Endothelial cell of umbilical vein (primary cell): ENCODE results near the gene VWA1.

ENCODE experiments used
- CTCF ChIP-seq, 2 donors: IDR thresholded peaks; 1 replicate in 1 of 2; 2 replicates in 1 of 2; pipeline ENCODE4 v1.5.1; 2011; ENCODE audit warnings: low read length in 2 of 2, mild to moderate bottlenecking in 2 of 2, moderate library complexity in 2 of 2, control low read depth in 1 of 2, inconsistent platforms in 1 of 2, low read depth in 1 of 2; ENCODE audit not compliant: insufficient read depth in 1 of 2; ENCODE audit errors: extremely low read depth in 1 of 2
- EZH2 ChIP-seq: IDR thresholded peaks from 2 replicates; pipeline ENCODE4 v1.6.1; 2012; ENCODE audit warnings: borderline replicate concordance, low read depth, mild to moderate bottlenecking, moderate library complexity, low read length, inconsistent platforms; ENCODE audit not compliant: severe bottlenecking
- MYC ChIP-seq: IDR thresholded peaks from one replicate; pipeline ENCODE4 v1.6.1; 2011; ENCODE audit warnings: mild to moderate bottlenecking, low read depth, low read length
- POLR2A ChIP-seq: IDR thresholded peaks from 2 replicates; pipeline ENCODE4 v1.6.1; 2012; ENCODE audit warnings: low read depth, mild to moderate bottlenecking, control low read depth, low read length
- POLR2AphosphoS5 ChIP-seq: IDR thresholded peaks from 2 replicates; pipeline ENCODE4 v1.6.1; 2012; ENCODE audit warnings: low read depth, mild to moderate bottlenecking, control low read depth, low read length, moderate library complexity; ENCODE audit not compliant: insufficient read depth

- no peak for TF ChIP-seq CTCF (IDR thresholded peaks at IDR 0.05; ENCODE audit: extremely low read depth in 1 of 2, insufficient read depth in 1 of 2, low read depth in 1 of 2, low read length in 2 of 2)
- no peak for TF ChIP-seq POLR2AphosphoS5
- no peak for TF ChIP-seq EZH2
- TF ChIP-seq POLR2A: no peak
- TF ChIP-seq MYC: no peak
Measured at GRCh38 chr1:1437904-1438376, 2.5 kb downstream of the VWA1 start.
